Psoas muscle (tissue), 8 donors: ENCODE results near the gene SPANXB1. TPM values are rescaled to one million over a fixed set of nuclear protein-coding genes. Genes with fewer than 3 reads are reported as not detected.
"Not testable (repeated sequence)": the region's sequence is repeated elsewhere in the genome, so short reads cannot be mapped to it uniquely, and the experiment has no call there.

ENCODE experiments used
- ATAC-seq, 4 donors: fragments of 200-7000 bp; cut with Tn5 transposase; one replicate each; pipeline ENCODE4 v1.9.1; 2020; ENCODE audit warnings: moderate library complexity in 3 of 4, mild to moderate bottlenecking in 2 of 4
- DNase-seq, 2 donors: peaks; one replicate each; pipeline ENCODE4 v3.0.0-alpha.2; 2020
- H3K27ac ChIP-seq: fragments of 200-600 bp; one replicate; pipeline ENCODE4 v1.8.0; 2022
- H3K27me3 ChIP-seq, 3 donors: fragments of 200-600 bp in 1 of 3; one replicate each; pipeline versions ENCODE4 v1.6.1 to v1.8.0; 2013 to 2022; ENCODE audit warnings: low read length in 2 of 3, mild to moderate bottlenecking in 2 of 3, moderate library complexity in 1 of 3; ENCODE audit not compliant: insufficient read depth in 3 of 3
- H3K36me3 ChIP-seq, 2 donors: fragments of 200-600 bp in 1 of 2; one replicate each; pipeline versions ENCODE4 v1.6.1 to v1.8.0; 2013 to 2022; ENCODE audit warnings: low read depth in 1 of 2, mild to moderate bottlenecking in 1 of 2, moderate library complexity in 1 of 2; ENCODE audit not compliant: insufficient read depth in 1 of 2
- H3K4me1 ChIP-seq: fragments of 200-600 bp; one replicate; pipeline ENCODE4 v1.8.0; 2022
- H3K4me3 ChIP-seq: fragments of 200-600 bp; one replicate; pipeline ENCODE4 v1.8.0; 2022; ENCODE audit warnings: mild to moderate bottlenecking
- H3K9me3 ChIP-seq: fragments of 200-600 bp; one replicate; pipeline ENCODE4 v1.8.0; 2022
- CTCF ChIP-seq: fragments of 200-600 bp; IDR thresholded peaks from one replicate; pipeline ENCODE4 v1.8.0; 2022; ENCODE audit warnings: antibody characterized with exemption
- WGBS, 3 donors: extraction: QIAGEN DNeasy Blood & Tissue Kit; methylation state at CpG; one replicate each; pipeline versions ENCODE4 v1.1.6 to v1.1.7; 2013; 5-methylcytosine and 5-hydroxymethylcytosine counted together
- intact Hi-C, 2 donors: fragments of 100-400 bp; cut with DNase I; formaldehyde crosslinking; loops; one replicate each; pipeline versions ENCODE4 v1.11.0 to v1.14.2; 2022
- polyA plus RNA-seq, 3 donors: library from polyadenylated mRNA; stranded (reverse); fragments of 200-250 nt; gene quantifications; one replicate each; pipeline ENCODE4 v1.2.3, GENCODE V29; 2013
- total RNA-seq, 4 donors: library from RNA; stranded (reverse); fragmentation: NEBNext Ultra II Directional in 2 of 4; extraction: Animal tissue kit (Norgen Biotek cat#: 25700) in 2 of 4; gene quantifications; one replicate each; pipeline versions ENCODE4 v1.2.1 to v1.2.4, GENCODE V29; 2021 to 2023
- donor health status: healthy with polysubstance abuse.
- donor health status: DM: no; HTN: no; CAD: no; lungs with moderate emphysema.
- donor health status: Bipolar disorder and iron deficiency.
- donor health status: healthy.
- donor health status: DM: yes; HTN: yes; CAD: no.
- donor health status: DM: no; HTN: no; CAD: no.
- donor health status: DM: no; HTN: no; CAD: no.
- donor health status: DM: yes; HTN: yes; CAD: no.

Gene SPANXB1
- total and polyA plus RNA-seq, 7 donors, result not detected

DNA sequence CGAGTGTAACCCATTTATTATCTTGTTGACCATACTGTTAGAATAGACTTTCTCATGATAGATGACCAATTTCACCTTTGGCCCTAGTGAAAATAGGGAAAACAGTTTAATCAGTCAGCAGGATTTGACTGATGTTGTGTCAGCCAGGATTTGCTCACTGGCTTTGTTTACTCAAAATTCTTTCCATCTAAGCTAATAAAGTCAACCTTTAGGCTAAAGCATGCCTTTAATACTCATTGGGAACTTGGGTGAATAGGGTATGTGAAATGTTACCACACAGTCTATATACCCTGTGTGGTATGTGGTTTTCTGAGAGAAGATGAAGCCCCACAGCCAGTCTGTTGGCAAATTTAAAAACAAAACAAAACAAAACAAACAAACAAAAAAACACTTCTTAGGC, 18.7 kb upstream of the SPANXB1 start:
- Histone ChIP-seq H3K27me3 (no peaks in the 10 kb centered on the region), H3K4me3 (no peak overlapping the region), H3K27ac (no peak overlapping the region), H3K9me3 (no peaks in the 10 kb centered on the region), H3K4me1 (no peaks in the 10 kb centered on the region), H3K36me3 (no peaks in the 10 kb centered on the region)
- 54 to 68% (median 58%) methylated on average over 1 of the region's 1 CpG for WGBS, 3 donors
- ATAC-seq, result no peak
- intact Hi-C loops, result no loop called here
- no peak for DNase-seq
- TF ChIP-seq CTCF, result no peak

DNA sequence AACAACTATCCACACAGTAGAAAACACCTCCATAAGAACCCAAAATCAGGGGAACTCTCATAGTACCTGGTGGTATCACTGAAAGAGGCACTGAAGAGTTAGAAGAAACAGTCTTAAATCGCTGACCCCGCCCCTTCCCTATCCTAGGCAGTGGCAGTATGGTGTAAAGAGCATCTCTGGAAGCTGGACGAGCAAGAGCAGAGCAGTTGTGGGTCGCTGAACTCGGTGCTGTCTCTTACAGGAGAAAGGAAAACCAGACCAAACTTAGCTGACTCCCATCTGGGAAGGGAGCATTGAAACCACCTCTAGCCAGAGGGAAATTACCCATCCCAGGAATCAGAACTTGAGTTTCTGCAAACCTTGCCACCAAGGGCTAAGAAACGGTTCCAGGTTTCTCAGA, 2.8 kb downstream of the SPANXB1 start:
- intact Hi-C loops, H3K9me3 ChIP-seq, H3K27ac ChIP-seq, DNase-seq, H3K4me1 ChIP-seq, ATAC-seq, H3K36me3 ChIP-seq, H3K4me3 ChIP-seq, H3K27me3 ChIP-seq: not testable (repeated sequence)
- 66 to 80% (median 80%) methylated on average over 3 to 4 of the region's 6 CpGs for WGBS, 3 donors

GRCh38 chrX:141044246-141044645, 41.9 kb downstream of the SPANXB1 start:
- H3K4me1 ChIP-seq, H3K27ac ChIP-seq, H3K9me3 ChIP-seq, H3K4me3 ChIP-seq, ATAC-seq, H3K36me3 ChIP-seq, H3K27me3 ChIP-seq, intact Hi-C loops, DNase-seq: not testable (repeated sequence)
- 70 to 90% (median 84%) methylated on average over 2 to 9 of the region's 14 CpGs for WGBS, 3 donors

DNA sequence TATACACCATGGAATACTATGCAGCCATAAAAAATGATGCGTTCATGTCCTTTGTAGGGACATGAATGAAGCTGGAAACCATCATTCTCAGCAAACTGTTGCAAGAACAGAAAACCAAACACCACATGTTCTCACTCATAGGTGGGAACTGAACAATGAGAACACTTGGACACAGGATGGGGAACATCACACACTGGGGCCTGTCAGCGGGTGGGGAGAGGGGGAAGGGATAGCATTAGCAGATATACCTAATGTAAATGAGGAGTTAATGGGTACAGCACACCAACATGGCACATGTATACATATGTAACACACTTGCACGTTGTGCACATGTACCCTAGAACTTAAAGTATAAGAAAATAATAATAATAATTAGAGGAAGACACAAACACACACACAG, 47.5 kb downstream of the SPANXB1 start:
- WGBS, 3 donors, result 95 to 97% (median 96%) methylated on average over 3 of the region's 3 CpGs
- DNase-seq, ATAC-seq, H3K27ac ChIP-seq, intact Hi-C loops, H3K4me3 ChIP-seq, H3K4me1 ChIP-seq, H3K9me3 ChIP-seq, H3K36me3 ChIP-seq, H3K27me3 ChIP-seq: not testable (repeated sequence)

DNA sequence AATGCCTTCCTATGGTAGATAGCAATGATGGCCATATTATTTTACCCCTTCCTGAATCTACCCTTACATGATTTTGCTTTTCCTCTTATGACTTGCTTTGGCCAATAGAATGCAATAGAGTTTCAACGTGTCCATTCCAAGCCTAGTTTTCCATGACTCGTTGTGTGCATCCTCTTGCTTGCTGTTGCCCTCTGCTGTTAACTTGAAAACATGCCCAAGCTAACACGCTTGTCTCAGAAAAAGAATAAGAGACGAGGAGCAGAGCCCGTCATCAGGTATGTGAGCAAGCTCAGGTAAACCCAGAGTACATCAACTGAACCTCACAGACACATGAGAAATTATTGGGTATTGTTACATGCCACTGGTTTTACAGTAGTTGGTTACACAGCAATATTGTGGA, 49.7 kb downstream of the SPANXB1 start:
- WGBS, 3 donors, result 58 to 73% (median 62%) methylated on average over 4 to 5 of the region's 5 CpGs
- H3K27ac ChIP-seq, H3K4me3 ChIP-seq, H3K36me3 ChIP-seq, H3K9me3 ChIP-seq, H3K4me1 ChIP-seq, DNase-seq, H3K27me3 ChIP-seq, ATAC-seq, intact Hi-C loops: not testable (repeated sequence)

Other genes with a start within 250 kb of the SPANXB1 start
- gene LDOC1, start 174.5 kb downstream of the SPANXB1 start, total RNA-seq, result 1 to 10 TPM; 1.8 to 5.3 (median 2.2) TPM
- 1 to 10 TPM; 1.6 to 3.4 (median 2.5) TPM for gene LDOC1, start 174.5 kb downstream of the SPANXB1 start, polyA plus RNA-seq
- gene SPANXC, start 239.9 kb downstream of the SPANXB1 start, total RNA-seq, result not detected
- not detected for gene SPANXC, start 239.9 kb downstream of the SPANXB1 start, polyA plus RNA-seq